Measurements from ENCODE around the gene CCDC178.
"Not testable (repeated sequence)": the region's sequence is repeated elsewhere in the genome, so short reads cannot be mapped to it uniquely, and the experiment has no call there.

CCDC178 gene

DNA sequence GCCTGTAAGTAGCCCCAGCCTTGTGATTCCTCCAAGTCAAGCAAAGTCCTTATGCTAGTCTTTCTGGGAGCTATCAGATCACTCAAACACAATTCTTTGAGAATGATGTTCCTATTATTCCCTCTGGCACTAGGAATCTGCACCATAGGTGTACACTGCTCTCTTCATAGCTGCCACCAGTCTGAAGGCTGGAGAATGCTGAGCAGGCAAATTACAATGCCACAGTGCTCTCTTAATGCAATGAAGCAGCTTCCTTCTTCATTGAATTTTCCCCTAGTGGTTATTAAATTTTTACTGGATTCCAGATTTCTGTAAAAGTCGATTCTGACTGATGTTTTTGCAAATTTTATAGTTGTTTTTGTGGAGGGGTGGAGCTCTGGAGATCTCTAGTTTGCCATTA lies 84.8 kb downstream of the CCDC178 start:
- no peak for DNase-seq

- DNase-seq, result no peak
Measured at GRCh38 chr18:33355263-33355662, 85.3 kb downstream of the CCDC178 start.

DNA sequence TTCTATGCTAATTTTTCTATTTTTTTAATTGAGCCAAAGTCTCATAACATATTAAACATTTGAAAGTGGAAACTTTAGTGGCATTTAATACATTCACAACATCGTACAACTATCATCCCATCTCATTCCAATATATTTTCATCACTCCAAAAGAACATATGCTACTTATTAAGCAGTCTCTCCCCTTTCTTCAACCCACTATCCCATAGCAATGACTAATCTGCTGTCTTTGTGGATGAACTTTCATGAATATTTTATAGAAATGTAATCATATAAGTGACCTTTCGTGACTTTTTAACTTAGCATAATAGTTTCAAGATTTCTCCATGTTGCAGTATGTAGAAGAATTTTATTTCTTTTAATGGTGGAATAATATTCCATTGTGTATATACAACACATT lies 90.3 kb downstream of the CCDC178 start:
- DNase-seq, result no peak

DNA sequence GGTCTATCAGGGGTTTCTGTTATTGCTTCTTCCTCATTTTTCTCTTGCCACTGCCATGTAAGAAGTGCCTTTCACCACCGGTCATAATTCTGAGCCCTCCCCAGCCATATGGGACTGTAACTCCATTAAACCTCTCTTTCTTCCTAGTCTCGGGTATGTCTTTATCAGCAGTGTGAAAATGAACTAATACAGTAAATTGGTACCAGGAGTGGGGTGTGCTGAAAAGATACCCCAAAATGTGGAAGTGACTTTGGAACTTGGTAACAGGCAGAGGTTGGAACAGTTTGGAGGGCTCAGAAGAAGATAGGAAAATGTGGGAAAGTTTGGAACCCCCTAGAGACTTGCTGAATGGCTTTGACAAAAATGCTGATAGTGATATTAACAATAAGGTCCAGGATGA lies 100.8 kb downstream of the CCDC178 start:
- not testable (repeated sequence) for DNase-seq

DNA sequence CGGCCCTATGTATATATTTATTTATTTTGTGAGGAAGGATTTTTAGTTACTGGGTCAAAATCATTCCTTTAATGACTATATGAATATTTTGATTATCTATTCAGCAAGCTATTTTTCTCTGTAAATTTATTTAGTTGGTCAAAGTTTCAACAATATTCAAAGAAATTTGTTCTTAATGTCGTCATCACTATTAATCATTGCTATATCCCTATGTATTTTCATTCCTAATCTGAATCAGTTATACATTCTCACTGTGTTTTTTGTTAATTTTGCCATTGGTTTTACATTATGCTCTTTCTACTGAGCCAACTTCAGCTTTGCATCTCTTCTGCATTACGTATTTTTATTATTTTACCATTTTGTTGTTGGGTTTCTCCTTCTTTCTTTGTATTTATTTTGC lies 105.7 kb downstream of the CCDC178 start:
- no peak for DNase-seq

GRCh38 chr18:33330711-33331110 lies 109.8 kb downstream of the CCDC178 start:
- no peak for DNase-seq

GRCh38 chr18:33326975-33327374 lies 113.5 kb downstream of the CCDC178 start:
- no peak for DNase-seq

DNA sequence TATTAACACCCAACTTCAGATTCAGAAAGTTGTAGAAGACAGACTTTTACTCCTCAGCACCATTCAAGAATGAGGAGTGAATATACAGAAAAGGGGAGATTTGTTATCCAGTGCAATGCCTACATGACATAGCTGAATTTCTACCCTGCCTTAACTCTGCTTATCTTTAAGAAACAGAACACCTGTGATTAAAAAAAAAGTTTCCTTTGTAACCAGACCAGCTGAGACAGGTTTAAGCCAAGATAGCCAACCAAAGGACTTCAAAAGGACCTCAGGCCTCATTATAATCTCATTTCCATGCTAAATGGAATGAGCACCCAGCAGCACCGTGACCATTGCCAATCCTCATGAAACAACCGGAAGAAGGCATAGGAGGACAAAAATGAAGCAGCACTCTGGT lies 122.9 kb downstream of the CCDC178 start:
- no peak for DNase-seq

DNA sequence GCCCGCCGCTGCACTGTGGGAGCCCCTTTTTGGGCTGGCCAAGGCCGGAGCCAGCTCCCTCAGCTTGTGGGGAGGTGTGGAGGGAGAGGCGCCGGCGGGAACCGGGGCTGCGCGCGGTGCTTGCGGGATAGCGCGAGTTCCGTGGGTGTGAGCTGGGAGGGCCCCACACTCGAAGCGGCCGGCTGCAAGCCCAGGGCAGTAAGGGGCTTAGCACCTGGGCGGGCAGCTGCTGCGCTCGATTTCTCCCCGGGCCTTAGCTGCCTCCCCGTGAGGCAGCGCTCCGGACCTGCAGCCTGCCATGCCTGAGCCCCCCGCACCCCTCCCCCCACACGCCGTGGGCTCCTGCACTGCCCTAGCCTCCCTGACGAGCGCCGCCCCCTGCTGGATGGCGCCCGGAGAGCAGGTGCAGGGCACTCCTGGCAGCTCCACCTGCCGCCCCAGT lies 124.4 kb downstream of the CCDC178 start:
- DNase-seq, result no peak

DNA sequence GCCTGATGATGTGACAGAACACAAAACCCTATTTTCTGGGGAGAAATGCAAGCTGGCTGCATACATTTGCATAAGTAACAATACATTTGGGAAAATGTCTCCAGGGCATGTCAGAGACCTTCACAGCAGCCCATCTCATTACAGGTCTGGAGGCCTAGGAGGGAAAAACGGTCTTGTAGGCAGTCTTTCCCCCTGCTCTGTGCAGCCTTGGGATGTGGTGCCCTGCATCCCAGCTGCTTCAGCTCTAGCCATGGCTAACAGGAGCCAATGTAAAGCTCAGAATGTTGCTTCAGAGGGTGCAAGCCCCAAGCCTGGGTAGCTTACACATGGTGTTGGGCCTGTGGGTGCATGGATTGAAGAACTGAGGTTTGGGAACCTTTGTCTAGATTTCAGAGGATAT lies 133.0 kb downstream of the CCDC178 start:
- DNase-seq, result no peak

GRCh38 chr18:33304277-33304676 lies 136.2 kb downstream of the CCDC178 start:
- DNase-seq, result no peak

GRCh38 chr18:33291539-33291938 lies 149.0 kb downstream of the CCDC178 start:
- no peak for DNase-seq

DNA sequence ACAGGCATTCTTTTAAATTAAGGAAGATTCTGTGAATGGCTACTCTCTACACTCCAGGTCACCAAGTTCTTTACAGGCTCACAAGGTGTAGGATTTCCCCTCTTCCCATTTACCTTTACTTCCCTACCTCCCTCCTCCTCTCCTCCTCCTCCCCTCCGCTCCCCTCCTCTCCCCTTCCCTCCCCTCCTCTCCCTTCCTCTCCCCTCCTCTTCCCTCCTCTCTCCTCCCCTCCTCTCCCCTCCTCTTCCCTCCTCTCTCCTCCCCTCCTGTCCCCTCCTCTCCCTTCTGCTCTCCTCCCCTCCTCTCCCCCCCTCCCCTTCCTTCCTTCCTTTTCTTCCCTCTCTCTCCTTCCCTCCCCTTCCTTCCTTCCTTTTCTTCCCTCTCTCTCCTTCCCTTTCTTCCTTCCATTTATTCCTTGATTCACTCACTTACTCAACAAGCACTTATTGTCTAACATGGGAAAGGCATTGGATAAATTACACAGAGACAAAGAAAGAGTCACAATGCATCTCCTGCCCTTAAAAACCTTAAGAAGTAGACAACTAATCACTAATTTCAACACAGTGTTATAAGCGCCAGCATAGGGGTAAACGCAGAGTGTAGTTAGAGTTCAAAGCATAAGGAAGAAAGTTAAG lies 152.3 kb downstream of the CCDC178 start:
- DNase-seq, result no peak

DNA sequence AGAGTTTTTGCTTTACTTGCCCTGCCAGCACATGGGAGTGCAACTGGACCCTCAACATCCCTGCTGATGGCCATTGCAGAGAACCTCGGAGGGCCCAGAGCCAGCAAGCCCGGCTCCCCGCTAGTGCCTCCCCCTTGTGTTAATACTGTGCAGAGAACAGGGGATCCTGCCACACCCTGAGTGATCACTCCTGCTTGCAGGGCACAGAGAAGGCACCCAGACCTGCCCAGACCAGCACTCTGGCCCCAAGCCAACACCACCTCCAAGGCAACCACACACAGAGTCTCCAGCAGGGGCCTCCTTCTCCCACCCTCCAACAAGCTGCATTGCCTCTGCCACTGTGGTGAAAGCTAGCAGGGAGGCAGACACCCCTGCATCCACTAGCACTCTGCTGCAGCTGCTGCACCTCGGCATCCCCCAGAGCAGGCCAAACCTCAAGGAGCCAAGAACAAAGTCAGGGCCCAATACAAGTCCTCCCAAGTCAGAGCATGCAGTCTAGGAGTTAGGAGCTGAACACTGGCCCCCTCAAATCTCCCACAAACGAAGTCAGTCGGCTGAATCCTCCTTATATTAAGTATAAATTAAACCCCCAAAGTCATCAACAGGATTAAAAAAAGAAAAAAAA lies 157.7 kb downstream of the CCDC178 start:
- no peak for DNase-seq

DNA sequence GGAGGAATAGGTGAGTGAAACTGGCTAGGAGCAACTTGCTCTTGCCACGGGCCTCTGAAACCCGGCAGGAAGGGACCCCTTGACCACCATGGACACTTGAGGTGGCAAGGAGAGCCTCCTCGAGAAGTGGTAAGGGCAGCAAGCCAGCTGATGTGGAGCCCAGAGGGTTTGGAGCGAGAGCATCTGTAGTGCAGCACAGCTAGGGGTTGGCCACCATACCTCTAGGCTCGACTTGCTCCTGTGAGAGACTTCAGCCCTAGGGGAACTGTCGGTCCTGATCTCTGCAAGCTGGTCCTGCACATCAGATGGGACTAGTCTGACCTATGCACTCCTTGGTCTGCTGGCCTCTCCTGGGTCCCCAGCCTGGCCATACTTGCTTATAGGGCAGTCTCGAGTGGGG lies 158.4 kb downstream of the CCDC178 start:
- DNase-seq, result no peak

DNA sequence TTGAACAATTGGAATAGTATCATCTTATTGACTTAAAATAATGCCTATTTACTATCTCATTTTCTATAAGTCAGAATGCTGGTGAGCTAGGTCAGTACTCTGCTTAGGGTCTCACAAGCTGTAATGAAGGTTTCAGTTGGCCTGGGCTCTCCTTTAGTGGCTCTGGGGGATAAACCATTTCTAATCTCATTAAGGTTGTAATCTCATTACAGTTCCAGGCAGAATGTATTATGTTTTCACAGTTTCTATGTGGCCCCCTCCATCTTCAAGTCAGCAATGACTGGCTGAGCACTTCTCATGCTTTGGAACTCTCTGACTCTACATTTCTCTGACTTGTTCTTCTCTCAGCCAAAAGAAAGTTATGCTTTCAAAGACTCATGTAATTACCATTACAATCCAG lies 163.1 kb downstream of the CCDC178 start:
- DNase-seq, result no peak

DNA sequence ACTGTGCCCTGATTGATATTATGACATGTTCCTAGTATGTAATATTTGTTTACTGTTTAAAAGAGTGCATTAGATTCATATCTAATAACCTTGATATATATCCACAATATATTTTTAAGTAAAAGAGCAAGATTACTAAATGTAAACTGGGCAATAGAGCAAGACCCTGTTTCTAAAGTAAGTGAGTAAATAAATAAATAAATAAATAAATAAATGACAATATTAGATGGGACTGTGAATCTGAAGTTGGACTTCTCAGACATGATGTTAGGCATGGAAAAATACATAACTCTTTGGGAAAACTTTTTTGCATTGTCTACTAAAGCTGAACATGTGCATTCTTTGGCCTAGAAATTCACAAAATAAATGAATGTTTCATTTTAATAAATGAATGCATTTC lies 164.7 kb downstream of the CCDC178 start:
- DNase-seq, result no peak

DNA sequence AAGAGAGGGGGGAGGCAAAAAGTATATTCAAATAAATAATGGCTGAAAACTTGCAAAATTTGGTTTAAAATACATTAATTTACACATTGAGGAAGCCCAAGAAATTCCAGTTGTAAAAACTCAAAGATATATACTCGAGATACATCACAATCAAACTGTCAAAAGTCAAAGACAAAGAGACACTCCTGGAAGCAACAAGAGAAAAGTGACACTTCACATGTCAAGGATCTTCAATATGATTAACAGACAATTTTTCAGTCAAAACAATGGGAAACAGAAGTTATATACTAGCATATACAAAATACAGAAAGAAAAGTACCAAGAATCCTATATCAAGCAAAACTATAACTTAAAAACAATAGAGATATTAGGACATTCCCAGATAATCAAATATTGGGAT lies 170.2 kb downstream of the CCDC178 start:
- DNase-seq, result no peak

GRCh38 chr18:33269223-33269622 lies 171.3 kb downstream of the CCDC178 start:
- DNase-seq, result no peak

GRCh38 chr18:33264566-33264965 lies 176.0 kb downstream of the CCDC178 start:
- no peak for DNase-seq

- DNase-seq, result no peak
Measured at GRCh38 chr18:33239298-33239697, 201.2 kb downstream of the CCDC178 start.

DNA sequence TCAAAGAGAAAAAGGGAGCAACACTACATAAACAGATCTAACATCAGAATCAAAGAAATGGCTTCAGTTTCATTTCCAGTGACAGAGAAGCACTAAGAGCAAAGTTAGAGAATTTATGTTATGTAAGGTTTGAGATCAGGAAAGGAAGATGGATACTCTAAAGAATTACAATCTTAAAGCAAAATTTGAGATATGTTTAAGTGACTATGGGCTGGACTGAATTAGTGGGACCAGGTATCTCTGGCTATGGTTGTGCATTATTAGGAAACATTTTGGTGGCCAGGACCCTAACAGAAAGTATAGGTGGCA lies 208.2 kb downstream of the CCDC178 start:
- no peak for DNase-seq

DNA sequence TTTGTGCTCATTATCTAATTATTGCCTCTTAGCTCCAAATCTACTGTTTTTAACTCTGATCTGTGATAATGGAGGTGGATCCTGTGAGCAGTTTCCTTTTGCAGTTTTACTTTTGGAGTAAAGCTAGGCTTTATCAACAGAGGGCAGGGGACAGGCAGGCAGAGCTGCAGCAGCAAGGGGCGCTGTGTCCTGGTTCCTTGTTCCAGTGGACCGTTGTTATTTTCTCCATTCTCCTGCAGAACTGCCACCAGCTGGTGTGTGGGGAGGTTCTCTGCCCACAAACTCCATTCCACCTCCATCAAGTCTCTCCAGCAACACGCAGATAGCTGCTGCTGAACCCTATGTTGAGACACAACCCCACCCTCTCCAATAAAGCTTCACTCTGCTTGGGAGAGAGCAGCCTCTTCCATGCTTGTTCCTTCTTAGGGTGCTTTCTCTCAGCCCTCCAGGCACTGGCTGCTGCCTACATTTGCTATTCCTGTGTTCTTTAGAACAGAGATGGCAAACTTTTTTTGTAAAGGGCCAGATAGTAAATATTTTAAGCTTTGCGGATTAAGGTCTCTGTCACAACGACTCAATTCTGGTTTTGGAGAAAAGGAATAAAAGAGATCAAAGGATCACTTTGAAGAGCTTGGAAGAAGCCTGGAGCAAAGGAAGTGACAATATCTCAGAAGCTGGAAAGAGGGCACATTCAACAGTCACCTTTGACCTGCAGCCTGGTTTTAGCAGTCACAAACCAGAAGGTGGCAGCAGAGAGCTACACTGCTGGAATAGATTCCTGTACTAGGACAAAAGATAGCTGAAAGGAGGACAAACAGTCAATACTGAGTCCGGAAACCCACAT lies 208.8 kb downstream of the CCDC178 start:
- DNase-seq, result peak; percentile 87

- DNase-seq, result no peak
Measured at GRCh38 chr18:33212363-33212762, 228.2 kb downstream of the CCDC178 start.

Data from hematopoietic multipotent progenitor cell treated with erythropoietin and hydrocortisone succinate and interleukin-3 and kit ligand, for 6 days (in vitro differentiated cells).